K562 (cell line): ENCODE measurements around the gene CASKIN1. TPM values are rescaled to one million over a fixed set of nuclear protein-coding genes. Genes with fewer than 3 reads are reported as not detected.

Experiments used
- ARID1B ChIP-seq: fragments of 450-650 bp; IDR thresholded peaks from 2 replicates; pipeline ENCODE4 v1.6.1; 2016; ENCODE audit warnings: antibody characterized with exemption, mild to moderate bottlenecking, inconsistent platforms
- CAMTA2 ChIP-seq: fragments of 250-450 bp; sonication (Bioruptor Pico); conservative IDR thresholded peaks from 2 replicates; pipeline ENCODE4 v1.5.1; 2022
- CBX2 ChIP-seq: fragments of 200-600 bp; sonication (generic); IDR thresholded peaks from one replicate; pipeline ENCODE4 v1.6.1; 2012; ENCODE audit warnings: mild to moderate bottlenecking, low read length, inconsistent platforms; ENCODE audit not compliant: insufficient read depth, poor library complexity, severe bottlenecking
- DIDO1 ChIP-seq: fragments of 450-650 bp; IDR thresholded peaks from 2 replicates; pipeline ENCODE4 v1.6.1; 2016; ENCODE audit warnings: low read depth, missing biosample characterization, missing genetic modification characterization
- FOS ChIP-seq: IDR thresholded peaks from 3 replicates; pipeline ENCODE4 v1.6.1; 2011; ENCODE audit not compliant: insufficient read length; ENCODE audit errors: extremely low read depth
- GABPB1 ChIP-seq: sonication (generic); formaldehyde crosslinking; IDR thresholded peaks from 2 replicates; pipeline ENCODE4 v1.8.0; 2022; ENCODE audit warnings: mild to moderate bottlenecking, missing genetic modification reagents
- HCFC1 ChIP-seq: IDR thresholded peaks from 2 replicates; pipeline ENCODE4 v1.6.1; 2012; ENCODE audit warnings: low read depth, low read length, improper control_type of control experiment
- KDM1A ChIP-seq, 2 experiments: fragments of 450-650 bp; IDR thresholded peaks; 2 replicates each; pipeline ENCODE4 v1.6.1; 2016; ENCODE audit warnings: mild to moderate bottlenecking in 2 of 2
- NCOA4 ChIP-seq: fragments of 450-650 bp; IDR thresholded peaks from 2 replicates; pipeline ENCODE4 v1.6.1; 2018; ENCODE audit warnings: mild to moderate bottlenecking; ENCODE audit not compliant: partially characterized antibody
- NONO ChIP-seq, 2 experiments: fragments of 200-400 bp in 1 of 2; fragments of 450-650 bp in 1 of 2; formaldehyde crosslinking in 1 of 2; IDR thresholded peaks; 2 replicates each; pipeline ENCODE4 v1.6.1; 2017; ENCODE audit warnings: low read depth in 2 of 2, mild to moderate bottlenecking in 2 of 2, moderate library complexity in 2 of 2, low read length in 1 of 2
- RBM17 ChIP-seq: fragments of 200-400 bp; formaldehyde crosslinking; IDR thresholded peaks from 2 replicates; pipeline ENCODE4 v1.6.1; 2017; ENCODE audit warnings: low read depth, mild to moderate bottlenecking, low read length, borderline replicate concordance
- SAFB2 ChIP-seq: fragments of 200-400 bp; formaldehyde crosslinking; IDR thresholded peaks from 2 replicates; pipeline ENCODE4 v1.6.1; 2018; ENCODE audit warnings: borderline replicate concordance, low read length, low read depth, moderate library complexity; ENCODE audit not compliant: severe bottlenecking
- SMARCA5 ChIP-seq: fragments of 450-650 bp; IDR thresholded peaks from 2 replicates; pipeline ENCODE4 v1.6.1; 2016
- YBX1 ChIP-seq: fragments of 450-650 bp; IDR thresholded peaks from 2 replicates; pipeline ENCODE4 v1.7.1; 2016; ENCODE audit warnings: mild to moderate bottlenecking
- ZKSCAN1 ChIP-seq: fragments of 150-350 bp; IDR thresholded peaks from 2 replicates; pipeline ENCODE4 v1.6.1; 2016; ENCODE audit warnings: low read depth, low read length
- ZNF197 ChIP-seq: fragments of 200-800 bp; sonication (Bioruptor generic); IDR thresholded peaks from 2 replicates; pipeline ENCODE4 v1.6.1; 2016; ENCODE audit warnings: low read depth, missing genetic modification characterization, missing compliant biosample characterization
- ZNF436 ChIP-seq: fragments of 250-450, 450-650 bp; sonication (Bioruptor Pico); formaldehyde crosslinking; IDR thresholded peaks from 2 replicates; pipeline ENCODE4 v1.7.0; 2020; ENCODE audit warnings: mild to moderate bottlenecking
- ZNF57 ChIP-seq: fragments of 450-650 bp; formaldehyde crosslinking; IDR thresholded peaks from 2 replicates; pipeline ENCODE4 v1.4.0; 2020; ENCODE audit warnings: mild to moderate bottlenecking, moderate library complexity
- polyA plus RNA-seq, 8 experiments: library from polyadenylated mRNA; depleted of rRNA in 4 of 8; stranded (reverse) in 5 of 8; unstranded in 3 of 8; fragments of >200 nt; fragmentation: Nextera tagmentation in 2 of 8; fragmentation: Illumina TruSeq in 1 of 8; extraction: Ambion mirVana in 2 of 8; extraction: Trizol in 1 of 8; gene quantifications; 2 replicates each; pipeline versions ENCODE4 v1.2.1 to v1.2.3, GENCODE V29; 2011 to 2014; ENCODE audit warnings: inconsistent platforms in 1 of 8, missing spikeins in 1 of 8
- total RNA-seq, 7 experiments: library from RNA; depleted of rRNA in 6 of 7; stranded (reverse); fragments of >200 nt in 6 of 7; fragmentation: Illumina TruSeq in 2 of 7; extraction: Trizol in 2 of 7; gene quantifications; 2 replicates each; pipeline versions ENCODE4 v1.2.1 to v1.2.3, GENCODE V29; 2011 to 2021; ENCODE audit warnings: low replicate concordance in 1 of 7
- TF ChIP-seq, protein P1 (sequence below): fragments of 450-650 bp; IDR thresholded peaks from 2 replicates; pipeline ENCODE4 v1.6.1; 2016; ENCODE audit warnings: low read depth, mild to moderate bottlenecking, moderate library complexity
- TF ChIP-seq, protein P2 (sequence below): IDR thresholded peaks from 2 replicates; pipeline ENCODE4 v1.6.1; 2011; ENCODE audit warnings: borderline replicate concordance, low read depth, mild to moderate bottlenecking, moderate library complexity, low read length; ENCODE audit not compliant: insufficient read depth, poor library complexity, severe bottlenecking
- TF ChIP-seq, protein P3 (sequence below), 3 experiments: fragments of 200-800 bp in 1 of 3; fragments of 250-450 bp in 1 of 3; fragments of 450-650 bp in 1 of 3; sonication (Bioruptor Pico) in 1 of 3; sonication (Bioruptor generic) in 1 of 3; formaldehyde crosslinking in 1 of 3; IDR thresholded peaks; 2 replicates each; pipeline versions ENCODE4 v1.6.1 to v1.8.0; 2016 to 2022; ENCODE audit warnings: mild to moderate bottlenecking in 2 of 3, missing genetic modification characterization in 2 of 3, missing compliant biosample characterization in 1 of 3, moderate library complexity in 1 of 3
- TF ChIP-seq, protein P4 (sequence below): fragments of 250-450 bp; sonication (Bioruptor Pico); IDR thresholded peaks from 2 replicates; pipeline ENCODE4 v1.5.1; 2021; ENCODE audit warnings: mild to moderate bottlenecking

CASKIN1 gene
- total and polyA plus RNA-seq, 9 of the 15 experiments (the other 6 are each of a cell fraction or from before 2014, with no cell fraction given): 0.15 to 4.5 (median 1.5) TPM; not detected in 2

DNA sequence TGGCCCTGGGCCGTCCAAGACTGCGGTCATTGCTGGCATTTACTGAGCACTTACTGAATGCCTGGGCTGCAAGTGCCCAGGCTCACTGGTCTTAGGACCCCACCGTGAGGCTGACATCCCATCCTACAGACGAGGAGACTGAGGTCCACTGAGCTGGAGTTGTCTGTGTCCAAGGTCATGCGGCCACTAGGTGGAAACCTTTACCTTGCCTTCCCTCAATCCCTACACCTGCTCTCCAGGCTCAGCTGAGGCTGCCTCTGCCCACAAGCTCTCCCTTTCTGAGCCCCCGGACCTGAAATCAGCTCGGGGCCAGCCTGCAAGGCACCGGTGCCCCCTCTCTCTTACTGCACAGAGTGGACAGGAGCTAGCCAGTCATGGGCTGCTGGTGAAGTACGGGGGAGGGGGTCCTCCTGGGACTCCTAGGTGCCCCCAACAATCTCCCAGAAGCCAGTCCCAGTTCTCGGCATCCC lies 1.5 kb downstream of the CASKIN1 start (continued):
- TF ChIP-seq, protein P1, sequence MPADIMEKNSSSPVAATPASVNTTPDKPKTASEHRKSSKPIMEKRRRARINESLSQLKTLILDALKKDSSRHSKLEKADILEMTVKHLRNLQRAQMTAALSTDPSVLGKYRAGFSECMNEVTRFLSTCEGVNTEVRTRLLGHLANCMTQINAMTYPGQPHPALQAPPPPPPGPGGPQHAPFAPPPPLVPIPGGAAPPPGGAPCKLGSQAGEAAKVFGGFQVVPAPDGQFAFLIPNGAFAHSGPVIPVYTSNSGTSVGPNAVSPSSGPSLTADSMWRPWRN: no peak
- no peak for TF ChIP-seq NONO (IDR thresholded peaks at IDR 0.05; ENCODE audit: low read depth in 2 of 2, low read length in 1 of 2)
- no peak for TF ChIP-seq SAFB2
- TF ChIP-seq SMARCA5: peak; percentile 96
- TF ChIP-seq FOS: no peak
- TF ChIP-seq, protein P2, sequence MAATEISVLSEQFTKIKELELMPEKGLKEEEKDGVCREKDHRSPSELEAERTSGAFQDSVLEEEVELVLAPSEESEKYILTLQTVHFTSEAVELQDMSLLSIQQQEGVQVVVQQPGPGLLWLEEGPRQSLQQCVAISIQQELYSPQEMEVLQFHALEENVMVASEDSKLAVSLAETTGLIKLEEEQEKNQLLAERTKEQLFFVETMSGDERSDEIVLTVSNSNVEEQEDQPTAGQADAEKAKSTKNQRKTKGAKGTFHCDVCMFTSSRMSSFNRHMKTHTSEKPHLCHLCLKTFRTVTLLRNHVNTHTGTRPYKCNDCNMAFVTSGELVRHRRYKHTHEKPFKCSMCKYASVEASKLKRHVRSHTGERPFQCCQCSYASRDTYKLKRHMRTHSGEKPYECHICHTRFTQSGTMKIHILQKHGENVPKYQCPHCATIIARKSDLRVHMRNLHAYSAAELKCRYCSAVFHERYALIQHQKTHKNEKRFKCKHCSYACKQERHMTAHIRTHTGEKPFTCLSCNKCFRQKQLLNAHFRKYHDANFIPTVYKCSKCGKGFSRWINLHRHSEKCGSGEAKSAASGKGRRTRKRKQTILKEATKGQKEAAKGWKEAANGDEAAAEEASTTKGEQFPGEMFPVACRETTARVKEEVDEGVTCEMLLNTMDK: no peak
- no peak for TF ChIP-seq ZNF57 (CRISPR knock-in tag)
- no peak for TF ChIP-seq CAMTA2 (CRISPR knock-in tag)
- TF ChIP-seq ZNF197 (CRISPR knock-in tag): no peak
- TF ChIP-seq DIDO1: no peak
- TF ChIP-seq ZNF436: no peak
- no peak for TF ChIP-seq RBM17
- TF ChIP-seq, protein P3, sequence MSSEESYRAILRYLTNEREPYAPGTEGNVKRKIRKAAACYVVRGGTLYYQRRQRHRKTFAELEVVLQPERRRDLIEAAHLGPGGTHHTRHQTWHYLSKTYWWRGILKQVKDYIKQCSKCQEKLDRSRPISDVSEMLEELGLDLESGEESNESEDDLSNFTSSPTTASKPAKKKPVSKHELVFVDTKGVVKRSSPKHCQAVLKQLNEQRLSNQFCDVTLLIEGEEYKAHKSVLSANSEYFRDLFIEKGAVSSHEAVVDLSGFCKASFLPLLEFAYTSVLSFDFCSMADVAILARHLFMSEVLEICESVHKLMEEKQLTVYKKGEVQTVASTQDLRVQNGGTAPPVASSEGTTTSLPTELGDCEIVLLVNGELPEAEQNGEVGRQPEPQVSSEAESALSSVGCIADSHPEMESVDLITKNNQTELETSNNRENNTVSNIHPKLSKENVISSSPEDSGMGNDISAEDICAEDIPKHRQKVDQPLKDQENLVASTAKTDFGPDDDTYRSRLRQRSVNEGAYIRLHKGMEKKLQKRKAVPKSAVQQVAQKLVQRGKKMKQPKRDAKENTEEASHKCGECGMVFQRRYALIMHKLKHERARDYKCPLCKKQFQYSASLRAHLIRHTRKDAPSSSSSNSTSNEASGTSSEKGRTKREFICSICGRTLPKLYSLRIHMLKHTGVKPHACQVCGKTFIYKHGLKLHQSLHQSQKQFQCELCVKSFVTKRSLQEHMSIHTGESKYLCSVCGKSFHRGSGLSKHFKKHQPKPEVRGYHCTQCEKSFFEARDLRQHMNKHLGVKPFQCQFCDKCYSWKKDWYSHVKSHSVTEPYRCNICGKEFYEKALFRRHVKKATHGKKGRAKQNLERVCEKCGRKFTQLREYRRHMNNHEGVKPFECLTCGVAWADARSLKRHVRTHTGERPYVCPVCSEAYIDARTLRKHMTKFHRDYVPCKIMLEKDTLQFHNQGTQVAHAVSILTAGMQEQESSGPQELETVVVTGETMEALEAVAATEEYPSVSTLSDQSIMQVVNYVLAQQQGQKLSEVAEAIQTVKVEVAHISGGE (CRISPR knock-in tag; IDR thresholded peaks at IDR 0.05): no peak
- no peak for TF ChIP-seq GABPB1 (CRISPR knock-in tag)
- no peak for TF ChIP-seq YBX1
- TF ChIP-seq ARID1B: no peak
- no peak for TF ChIP-seq HCFC1
- TF ChIP-seq ZKSCAN1: no peak
- TF ChIP-seq CBX2: no peak
- TF ChIP-seq, protein P4, sequence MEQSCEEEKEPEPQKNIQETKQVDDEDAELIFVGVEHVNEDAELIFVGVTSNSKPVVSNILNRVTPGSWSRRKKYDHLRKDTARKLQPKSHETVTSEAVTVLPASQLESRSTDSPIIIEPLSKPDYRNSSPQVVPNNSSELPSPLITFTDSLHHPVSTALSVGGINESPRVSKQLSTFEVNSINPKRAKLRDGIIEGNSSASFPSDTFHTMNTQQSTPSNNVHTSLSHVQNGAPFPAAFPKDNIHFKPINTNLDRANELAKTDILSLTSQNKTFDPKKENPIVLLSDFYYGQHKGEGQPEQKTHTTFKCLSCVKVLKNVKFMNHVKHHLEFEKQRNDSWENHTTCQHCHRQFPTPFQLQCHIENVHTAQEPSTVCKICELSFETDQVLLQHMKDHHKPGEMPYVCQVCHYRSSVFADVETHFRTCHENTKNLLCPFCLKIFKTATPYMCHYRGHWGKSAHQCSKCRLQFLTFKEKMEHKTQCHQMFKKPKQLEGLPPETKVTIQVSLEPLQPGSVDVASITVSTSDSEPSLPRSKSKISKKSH (CRISPR knock-in tag): no peak
- TF ChIP-seq KDM1A (IDR thresholded peaks at IDR 0.05): peak in 1 of 2 experiments; percentile 90; a peak in 3 of 4 replicates
- peak; percentile 18 for TF ChIP-seq NCOA4
